Measurements from ENCODE around the gene CADPS.

Gene CADPS

GRCh38 chr3:62809369-62809768, 65.8 kb downstream of the CADPS start:
- no peak for TF ChIP-seq CTCF (IDR thresholded peaks at IDR 0.05)
- intact Hi-C loops (cut with DNase I; ENCODE audit: low total_unique reads), result no loop called here
- H3K4me1 ChIP-seq, result no peaks in the 10 kb centered on the region
- no peaks in the 10 kb centered on the region for H3K36me3 ChIP-seq
- DNase-seq, result no peak
- no peak overlapping the region for H3K27ac ChIP-seq
- H3K9me3 ChIP-seq, result no peaks in the 10 kb centered on the region
- no peak overlapping the region for H3K4me3 ChIP-seq
- no peaks in the 10 kb centered on the region for H3K27me3 ChIP-seq

DNA sequence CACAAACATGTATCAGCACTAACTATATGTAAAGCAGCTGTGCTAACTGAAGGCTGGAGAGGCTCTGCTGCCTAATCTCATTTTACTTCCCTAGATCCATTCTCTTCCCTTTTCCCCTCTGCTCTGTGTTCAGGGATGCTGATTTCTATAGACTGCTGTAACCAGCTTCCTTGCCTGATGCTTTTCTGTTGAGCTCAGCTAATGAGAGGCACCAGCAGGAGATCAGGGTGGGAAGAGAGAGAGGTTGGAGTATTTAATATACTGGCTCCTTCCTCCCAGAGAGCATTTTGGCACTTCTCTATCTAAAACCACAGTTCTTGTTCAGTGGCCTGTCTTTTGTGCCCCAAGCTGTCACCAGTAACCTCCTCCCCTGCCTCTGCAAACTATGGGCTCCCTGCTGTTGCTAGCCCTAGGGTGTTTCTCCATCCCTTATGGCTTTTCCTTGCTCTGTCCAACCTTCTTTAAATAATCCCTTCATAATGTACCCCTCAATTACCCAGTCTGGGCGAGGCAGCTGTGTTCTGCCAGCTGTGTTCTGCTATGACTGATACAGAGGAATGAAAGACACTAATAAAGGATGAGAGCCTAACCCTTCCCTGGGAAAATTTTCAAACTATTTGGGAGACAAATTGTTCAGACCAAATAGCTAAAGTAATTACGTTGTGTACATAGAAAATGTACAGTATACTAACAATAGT, 69.5 kb downstream of the CADPS start:
- Histone ChIP-seq H3K4me1 (no peaks in the 10 kb centered on the region), H3K4me3 (no peak overlapping the region), H3K27ac (no peak overlapping the region), H3K27me3 (no peaks in the 10 kb centered on the region), H3K36me3 (no peaks in the 10 kb centered on the region), H3K9me3 (no peaks in the 10 kb centered on the region)
- TF ChIP-seq CTCF (IDR thresholded peaks at IDR 0.05), result no peak
- no peak for DNase-seq
- intact Hi-C loops (cut with DNase I; ENCODE audit: low total_unique reads), result no loop called here

GRCh38 chr3:62805106-62805505, 70.1 kb downstream of the CADPS start:
- Histone ChIP-seq H3K27ac (no peak overlapping the region), H3K9me3 (no peaks in the 10 kb centered on the region), H3K27me3 (no peaks in the 10 kb centered on the region), H3K36me3 (no peaks in the 10 kb centered on the region), H3K4me3 (no peak overlapping the region), H3K4me1 (no peaks in the 10 kb centered on the region)
- intact Hi-C loops (cut with DNase I; ENCODE audit: low total_unique reads), result no loop called here
- TF ChIP-seq CTCF (IDR thresholded peaks at IDR 0.05), result no peak
- DNase-seq, result no peak

GRCh38 chr3:62803276-62803675, 71.9 kb downstream of the CADPS start:
- H3K4me1 ChIP-seq, result no peaks in the 10 kb centered on the region
- H3K27me3 ChIP-seq, result no peaks in the 10 kb centered on the region
- intact Hi-C loops (cut with DNase I; ENCODE audit: low total_unique reads), result no loop called here
- no peak for TF ChIP-seq CTCF (IDR thresholded peaks at IDR 0.05)
- H3K4me3 ChIP-seq, result no peak overlapping the region
- no peak overlapping the region for H3K27ac ChIP-seq
- DNase-seq, result no peak
- H3K36me3 ChIP-seq, result no peaks in the 10 kb centered on the region
- H3K9me3 ChIP-seq, result no peaks in the 10 kb centered on the region

- Histone ChIP-seq H3K4me3 (no peak overlapping the region), H3K36me3 (no peaks in the 10 kb centered on the region), H3K27ac (no peak overlapping the region), H3K4me1 (no peaks in the 10 kb centered on the region), H3K27me3 (no peaks in the 10 kb centered on the region), H3K9me3 (no peaks in the 10 kb centered on the region)
- TF ChIP-seq CTCF (IDR thresholded peaks at IDR 0.05), result no peak
- intact Hi-C loops (cut with DNase I; ENCODE audit: low total_unique reads), result no loop called here
- no peak for DNase-seq
These were observed 77.2 kb downstream of the CADPS start for GRCh38 chr3:62798000-62798399.

GRCh38 chr3:62797132-62797531, 78.1 kb downstream of the CADPS start:
- H3K4me1 ChIP-seq, result no peaks in the 10 kb centered on the region
- H3K36me3 ChIP-seq, result no peaks in the 10 kb centered on the region
- H3K27ac ChIP-seq, result no peak overlapping the region
- no peak for DNase-seq
- no peaks in the 10 kb centered on the region for H3K9me3 ChIP-seq
- intact Hi-C loops (cut with DNase I; ENCODE audit: low total_unique reads), result no loop called here
- no peak for TF ChIP-seq CTCF (IDR thresholded peaks at IDR 0.05)
- H3K27me3 ChIP-seq, result no peaks in the 10 kb centered on the region
- H3K4me3 ChIP-seq, result no peak overlapping the region
